Activated T-helper 2 cell treated with anti-CD3 and anti-CD28 coated beads, Interferon-gamma antibody, Interleukin-2, Interleukin-4, amounts not matched to agents 10 μg/mL and 5 μg/mL and 100 μg/mL, durations not matched to agents 14 hours and 24 hours and 36 hours (primary cell): ENCODE measurements around the gene MCF2L. TPM values are rescaled to one million over a fixed set of nuclear protein-coding genes. Genes with fewer than 3 reads are reported as not detected.

Source experiments
- DNase-seq: peaks from one replicate; pipeline ENCODE4 v3.0.0; 2021; ENCODE audit warnings: low spot score
- H3K27ac Mint-ChIP-seq: one replicate; pipeline ENCODE4 v1.8.0; 2021; ENCODE audit warnings: mixed read lengths
- H3K27me3 Mint-ChIP-seq: one replicate; pipeline ENCODE4 v1.8.0; 2021; ENCODE audit warnings: low read depth, mixed read lengths
- H3K36me3 Mint-ChIP-seq: one replicate; pipeline ENCODE4 v1.8.0; 2021; ENCODE audit warnings: low read depth, mixed read lengths
- H3K4me1 Mint-ChIP-seq: one replicate; pipeline ENCODE4 v1.8.0; 2021; ENCODE audit warnings: low read depth, mixed read lengths
- H3K4me3 Mint-ChIP-seq: one replicate; pipeline ENCODE4 v1.8.0; 2021; ENCODE audit warnings: low read depth, mild to moderate bottlenecking, moderate library complexity, mixed read lengths
- H3K9me3 Mint-ChIP-seq: one replicate; pipeline ENCODE4 v1.8.0; 2021; ENCODE audit warnings: mixed read lengths
- intact Hi-C: fragments of 100-400 bp; cut with micrococcal nuclease; formaldehyde crosslinking; loops from one replicate; pipeline ENCODE4 v1.15.1; 2023
- total RNA-seq: library from RNA; stranded (reverse); gene quantifications from 2 replicates; pipeline ENCODE4 v1.2.3, GENCODE V29; 2022

MCF2L gene
- total RNA-seq, 1 donor from 2014 or later, result 0.23 TPM

DNA sequence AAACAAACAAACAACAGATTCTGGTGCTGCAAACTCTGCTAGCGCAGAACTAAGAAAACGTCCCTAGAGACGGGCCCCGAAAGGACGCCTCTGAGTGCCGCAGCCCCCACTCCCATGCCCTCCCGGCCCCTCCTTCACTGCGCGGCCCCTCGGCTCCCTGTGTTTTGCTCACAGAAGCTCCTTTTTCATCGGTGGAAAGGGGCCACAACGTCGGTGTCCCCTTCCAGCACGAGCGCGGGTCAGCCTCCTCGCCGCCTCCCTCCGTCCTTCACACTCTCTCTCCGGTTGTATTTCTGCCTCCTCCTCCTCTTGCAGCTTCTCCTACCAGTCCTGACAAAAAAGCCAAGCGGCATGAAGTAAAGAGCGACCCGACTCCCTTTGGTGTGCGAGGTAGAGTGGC lies 121.8 kb downstream of the MCF2L start:
- Mint-ChIP-seq H3K27ac (no peak overlapping the region), H3K9me3 (no peaks in the 10 kb centered on the region), H3K4me1 (no peaks in the 10 kb centered on the region), H3K27me3 (no peaks in the 10 kb centered on the region), H3K4me3 (no peak overlapping the region), H3K36me3 (no peaks in the 10 kb centered on the region)
- DNase-seq, result no peak
- intact Hi-C loops, result no loop called here

DNA sequence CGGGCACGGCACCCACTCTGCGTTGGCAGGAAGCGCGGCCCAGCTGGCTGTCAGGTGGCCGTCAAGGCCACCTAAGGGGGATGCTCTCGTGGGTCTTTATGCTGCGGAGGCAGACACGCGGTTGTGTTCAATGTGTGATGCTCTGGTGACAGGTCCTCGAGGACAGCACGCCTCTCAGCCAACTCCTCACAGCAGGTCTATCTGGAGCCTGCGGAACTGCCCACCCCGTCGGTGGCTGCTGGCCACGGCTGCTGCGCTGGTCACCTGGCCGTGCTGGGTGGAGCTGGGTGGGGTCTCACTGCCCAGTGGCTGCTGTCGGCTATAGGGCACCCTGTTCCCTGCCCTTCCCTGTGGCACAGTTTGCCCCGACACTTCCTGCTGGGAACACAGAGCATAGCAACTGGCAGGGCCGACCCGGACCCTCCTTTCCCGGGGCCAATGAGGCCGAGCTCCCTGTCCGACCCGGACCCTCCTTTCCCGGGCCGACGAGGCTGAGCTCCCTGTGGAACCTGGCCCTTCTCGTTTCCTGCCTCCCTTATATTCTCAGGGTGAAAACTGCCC lies 122.3 kb downstream of the MCF2L start:
- H3K9me3 Mint-ChIP-seq, result no peaks in the 10 kb centered on the region
- no peaks in the 10 kb centered on the region for H3K27me3 Mint-ChIP-seq
- DNase-seq, result no peak
- H3K27ac Mint-ChIP-seq, result no peak overlapping the region
- no peaks in the 10 kb centered on the region for H3K36me3 Mint-ChIP-seq
- no peak overlapping the region for H3K4me3 Mint-ChIP-seq
- intact Hi-C loops, result no loop called here
- no peaks in the 10 kb centered on the region for H3K4me1 Mint-ChIP-seq

DNA sequence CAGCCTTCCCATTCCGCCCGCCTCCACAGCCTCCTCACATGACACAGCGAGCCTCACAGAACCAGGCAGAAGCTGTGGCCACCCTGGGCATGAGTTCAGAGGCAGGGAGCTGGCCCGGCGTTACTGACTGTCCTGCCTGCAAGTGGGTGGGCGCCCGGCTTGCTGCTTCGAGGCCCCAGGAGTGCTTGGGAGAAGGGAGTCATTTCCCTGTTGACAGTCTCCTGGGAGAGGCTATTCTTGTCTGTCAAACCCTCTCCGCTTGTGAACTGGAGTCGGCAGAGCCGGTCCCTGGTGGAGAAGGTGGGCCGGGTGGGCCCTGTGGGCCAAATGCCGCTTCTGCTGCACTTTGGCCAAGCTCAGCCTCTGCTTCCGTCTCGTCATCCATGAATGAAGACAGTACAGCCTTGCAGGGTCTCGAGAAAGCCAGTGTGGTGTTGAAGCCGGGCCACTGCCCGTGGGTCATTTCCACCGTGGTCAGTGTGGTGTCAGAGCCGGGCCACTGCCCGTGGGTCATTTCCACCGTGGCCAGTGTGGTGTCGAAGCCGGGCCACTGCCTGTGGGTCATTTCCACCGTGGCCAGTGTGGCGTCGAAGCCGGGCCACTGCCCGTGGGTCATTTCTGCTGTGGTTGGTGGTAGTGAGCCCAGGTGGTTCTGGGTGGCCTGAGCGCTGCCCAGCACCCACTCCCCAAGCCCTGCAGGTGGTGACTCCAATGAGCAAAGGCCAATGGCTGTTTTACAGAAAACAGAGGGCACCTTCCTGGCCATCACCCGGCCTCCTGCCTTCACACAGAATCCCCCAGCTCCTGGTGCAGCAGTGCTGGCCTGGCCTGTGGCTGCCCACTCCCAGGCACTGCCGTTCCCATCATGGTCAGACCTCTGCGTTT lies 123.1 kb downstream of the MCF2L start:
- H3K4me3 Mint-ChIP-seq, result no peak overlapping the region
- intact Hi-C loops, result no loop called here
- no peak for DNase-seq
- H3K27ac Mint-ChIP-seq, result no peak overlapping the region
- no peaks in the 10 kb centered on the region for H3K4me1 Mint-ChIP-seq
- no peaks in the 10 kb centered on the region for H3K27me3 Mint-ChIP-seq
- H3K36me3 Mint-ChIP-seq, result no peaks in the 10 kb centered on the region
- no peaks in the 10 kb centered on the region for H3K9me3 Mint-ChIP-seq

DNA sequence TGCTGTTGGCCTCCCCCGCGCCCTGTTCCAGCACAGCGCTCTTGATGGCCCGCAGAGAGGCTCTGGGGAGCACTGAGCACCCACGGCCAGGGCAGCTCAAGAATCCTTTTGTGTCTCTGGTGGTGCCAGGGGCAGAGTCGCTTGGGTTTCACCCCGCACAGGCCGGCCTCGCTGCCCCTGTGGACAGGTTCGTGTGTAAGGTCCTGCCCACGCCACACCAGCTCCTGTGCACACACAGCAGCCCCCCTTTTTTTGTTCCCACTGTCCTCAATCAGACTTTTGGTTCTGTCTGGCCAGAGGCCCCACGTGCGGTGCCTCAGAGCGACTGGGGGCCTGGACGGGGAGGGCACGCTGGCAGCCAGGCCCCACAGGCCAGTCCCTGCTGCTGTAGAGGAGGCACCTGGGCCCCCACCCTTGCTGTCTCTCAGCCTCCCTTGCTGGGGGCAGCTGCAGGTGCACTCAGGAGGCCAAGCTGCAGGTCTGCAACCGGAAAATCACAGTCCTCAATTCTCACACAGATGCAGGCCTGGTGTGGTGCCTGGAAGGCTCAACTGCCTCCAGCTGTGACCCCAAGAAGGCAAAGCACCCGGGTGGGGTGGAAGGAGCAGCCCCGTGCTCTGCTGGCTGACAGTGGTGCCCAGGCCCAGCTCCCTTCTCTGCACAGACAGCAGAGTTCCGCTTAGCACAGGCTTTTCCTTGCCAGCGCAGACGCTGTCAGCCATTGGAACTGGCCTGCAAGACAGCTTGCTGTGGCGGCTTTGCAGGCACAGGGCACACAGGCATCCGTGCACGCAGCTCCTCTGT lies 124.0 kb downstream of the MCF2L start:
- Mint-ChIP-seq H3K4me1 (no peaks in the 10 kb centered on the region), H3K4me3 (no peak overlapping the region), H3K27ac (no peak overlapping the region), H3K9me3 (no peaks in the 10 kb centered on the region), H3K27me3 (no peaks in the 10 kb centered on the region), H3K36me3 (no peaks in the 10 kb centered on the region)
- no peak for DNase-seq
- intact Hi-C loops, result no loop called here

DNA sequence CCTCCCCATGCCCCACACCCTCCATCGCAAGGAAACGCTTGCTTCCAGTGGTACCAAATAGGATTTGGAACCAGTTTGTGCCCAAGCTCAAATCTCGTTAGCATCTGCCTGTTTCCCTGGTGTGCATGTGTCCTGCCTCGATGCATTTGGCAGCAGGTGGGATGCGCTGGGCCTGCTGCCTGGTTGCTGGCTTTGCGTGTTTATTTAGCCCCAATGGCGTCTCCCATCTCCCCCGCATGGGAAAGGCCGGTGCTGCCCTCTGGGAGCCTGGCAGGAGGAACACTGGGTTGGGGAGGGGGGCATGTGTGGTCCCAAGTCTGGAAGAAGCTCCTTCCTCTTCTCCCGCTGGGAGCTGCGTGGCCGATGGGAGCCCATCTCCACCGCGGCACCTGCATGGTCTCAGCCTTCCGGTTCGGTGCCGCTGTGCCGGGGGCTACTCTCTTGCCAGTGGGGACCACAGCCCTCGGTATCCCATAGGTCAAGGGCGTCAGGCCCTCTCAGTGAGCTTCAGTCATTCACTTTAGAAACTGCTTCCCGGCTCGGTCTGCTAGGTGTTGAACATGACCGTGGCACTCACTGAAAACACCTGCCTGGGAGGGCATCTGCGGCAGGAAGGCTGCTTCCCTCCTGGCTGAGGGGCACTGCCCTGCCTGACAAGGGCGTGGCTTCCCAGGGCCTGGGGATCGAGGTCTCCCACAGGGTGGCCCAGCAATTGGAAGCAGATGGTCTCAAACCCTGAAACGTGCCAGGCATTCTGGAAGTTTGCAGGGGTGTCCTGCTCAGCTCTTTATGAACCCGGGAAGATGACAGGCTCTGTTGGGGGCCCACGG lies 124.8 kb downstream of the MCF2L start:
- H3K4me3 Mint-ChIP-seq, result no peak overlapping the region
- no peaks in the 10 kb centered on the region for H3K9me3 Mint-ChIP-seq
- DNase-seq, result no peak
- no peaks in the 10 kb centered on the region for H3K36me3 Mint-ChIP-seq
- H3K27ac Mint-ChIP-seq, result no peak overlapping the region
- no peaks in the 10 kb centered on the region for H3K4me1 Mint-ChIP-seq
- intact Hi-C loops, result no loop called here
- H3K27me3 Mint-ChIP-seq, result no peaks in the 10 kb centered on the region

DNA sequence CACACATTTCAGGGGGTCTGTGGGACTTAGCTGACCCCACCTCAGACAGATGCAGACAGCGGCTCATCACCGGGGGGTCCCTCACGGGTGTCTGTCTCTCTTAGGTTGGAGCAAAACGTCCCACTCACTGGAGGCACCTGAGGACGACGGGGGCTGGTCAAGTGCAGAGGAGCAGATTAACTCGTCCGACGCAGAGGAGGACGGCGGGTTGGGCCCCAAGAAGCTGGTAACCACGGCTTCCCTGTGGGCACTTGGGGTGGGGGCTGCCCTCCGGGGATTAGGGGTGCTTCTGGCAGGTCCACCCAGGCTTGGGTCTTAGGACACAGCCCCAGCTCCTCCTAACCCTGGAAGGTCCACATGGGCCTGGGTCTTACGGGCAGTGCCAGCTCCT lies 125.4 kb downstream of the MCF2L start:
- Mint-ChIP-seq H3K9me3 (no peaks in the 10 kb centered on the region), H3K36me3 (no peaks in the 10 kb centered on the region), H3K27me3 (no peaks in the 10 kb centered on the region), H3K4me3 (no peak overlapping the region), H3K4me1 (no peaks in the 10 kb centered on the region), H3K27ac (no peak overlapping the region)
- intact Hi-C loops, result no loop called here
- no peak for DNase-seq

DNA sequence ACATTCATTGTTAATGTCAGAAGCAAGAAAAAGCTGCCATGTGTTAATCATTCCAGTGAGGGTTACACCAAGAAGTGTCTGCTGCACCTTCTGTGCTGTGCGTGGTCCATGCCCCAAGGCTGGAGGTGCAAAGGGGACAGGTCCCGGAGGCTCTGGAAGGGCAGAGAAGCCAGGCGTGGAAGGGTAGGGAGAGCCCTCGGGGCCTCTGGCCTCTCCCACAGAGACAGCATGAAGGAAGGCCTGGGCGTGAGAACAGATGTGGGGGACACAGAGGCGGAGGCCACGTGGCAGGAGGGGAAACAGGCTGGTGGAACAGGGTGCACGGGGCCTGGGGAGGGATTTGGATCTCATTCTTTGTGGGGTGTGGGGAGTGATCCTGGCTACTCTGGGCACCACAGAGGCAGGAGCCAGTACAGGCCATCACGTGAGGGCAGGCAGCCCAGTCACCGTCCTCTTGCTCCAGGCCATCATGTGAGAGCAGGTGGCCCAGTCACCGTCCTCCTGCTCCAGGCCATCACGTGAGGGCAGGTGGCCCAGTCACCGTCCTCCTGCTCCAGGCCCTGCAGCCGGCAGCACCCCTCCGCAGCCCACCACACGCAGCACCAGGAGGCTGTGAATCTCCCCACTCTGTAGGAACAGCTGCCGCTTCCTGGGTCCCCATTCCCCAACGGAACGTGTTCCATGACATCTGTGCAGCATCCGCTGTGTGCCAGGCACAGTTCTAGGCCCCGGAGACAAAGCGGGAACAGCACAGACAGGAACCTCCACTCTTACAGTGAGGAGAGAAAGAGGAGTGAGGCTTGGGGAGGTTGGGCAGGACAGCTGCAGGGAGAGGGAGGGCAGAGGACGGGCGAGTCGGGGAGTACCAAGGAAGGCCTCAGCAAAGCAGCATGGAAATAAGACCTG lies 126.4 kb downstream of the MCF2L start:
- no peak for DNase-seq
- intact Hi-C loops, result no loop called here
- H3K27ac Mint-ChIP-seq, result no peak overlapping the region
- no peaks in the 10 kb centered on the region for H3K9me3 Mint-ChIP-seq
- no peak overlapping the region for H3K4me3 Mint-ChIP-seq
- no peaks in the 10 kb centered on the region for H3K4me1 Mint-ChIP-seq
- H3K36me3 Mint-ChIP-seq, result no peaks in the 10 kb centered on the region
- H3K27me3 Mint-ChIP-seq, result no peaks in the 10 kb centered on the region

DNA sequence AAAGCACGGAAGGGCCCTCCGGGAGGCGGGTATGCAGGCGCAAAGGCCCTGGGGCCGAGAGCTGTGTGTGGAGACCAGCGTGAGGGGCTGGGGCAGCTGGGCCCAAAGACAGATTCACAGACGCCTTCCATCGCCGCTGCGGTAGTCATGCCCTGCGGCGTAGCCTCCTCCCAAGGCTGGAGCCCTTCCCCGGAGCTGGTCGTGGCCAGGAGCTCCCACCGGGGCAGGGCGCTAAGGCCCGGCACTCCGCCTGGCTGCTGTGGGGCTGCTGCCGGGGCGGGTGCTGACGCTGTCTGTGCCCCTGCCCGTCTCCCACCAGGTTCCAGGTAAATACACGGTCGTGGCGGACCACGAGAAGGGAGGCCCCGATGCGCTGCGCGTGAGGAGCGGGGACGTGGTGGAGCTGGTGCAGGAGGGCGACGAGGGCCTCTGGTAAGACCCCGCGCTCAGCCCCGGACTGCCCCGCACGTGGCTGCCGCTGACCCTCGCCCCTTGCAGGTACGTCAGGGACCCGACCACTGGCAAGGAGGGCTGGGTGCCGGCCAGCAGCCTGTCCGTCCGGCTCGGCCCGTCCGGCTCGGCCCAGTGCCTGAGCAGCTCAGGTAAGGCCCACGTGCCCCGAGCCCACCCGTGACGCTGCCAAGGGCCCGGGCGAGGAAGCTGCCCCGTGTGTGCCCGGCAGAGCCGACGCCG lies 127.2 kb downstream of the MCF2L start:
- no peaks in the 10 kb centered on the region for H3K4me1 Mint-ChIP-seq
- no peaks in the 10 kb centered on the region for H3K27me3 Mint-ChIP-seq
- H3K27ac Mint-ChIP-seq, result no peak overlapping the region
- no peak overlapping the region for H3K4me3 Mint-ChIP-seq
- no peaks in the 10 kb centered on the region for H3K9me3 Mint-ChIP-seq
- intact Hi-C loops, result no loop called here
- DNase-seq, result no peak
- H3K36me3 Mint-ChIP-seq, result no peaks in the 10 kb centered on the region

DNA sequence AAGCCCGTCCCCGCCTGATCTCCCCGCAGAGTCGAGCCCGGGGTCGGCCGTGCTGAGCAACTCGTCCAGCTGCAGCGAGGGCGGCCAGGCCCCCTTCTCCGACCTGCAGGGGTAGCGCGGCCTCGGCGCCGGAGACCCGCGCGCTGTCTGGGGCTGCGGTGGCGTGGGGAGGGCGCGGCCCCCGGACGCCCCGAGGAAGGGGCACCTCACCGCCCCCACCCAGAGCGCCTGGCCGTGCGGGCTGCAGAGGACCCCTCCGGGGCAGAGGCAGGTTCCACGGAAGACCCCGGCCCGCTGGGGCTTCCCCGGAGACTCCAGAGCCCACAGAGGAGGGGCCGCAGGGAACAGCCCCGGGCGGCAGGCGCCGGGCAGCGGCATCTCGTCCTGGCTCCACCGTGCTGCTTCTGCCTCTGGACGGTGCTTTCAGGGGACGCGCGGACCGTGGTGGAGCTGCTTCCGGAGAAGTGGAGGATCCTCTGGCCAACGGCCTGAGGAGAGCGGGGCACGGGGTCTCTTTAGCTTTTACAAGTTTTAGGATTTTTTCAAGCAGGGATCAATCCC lies 127.8 kb downstream of the MCF2L start:
- no peaks in the 10 kb centered on the region for H3K27me3 Mint-ChIP-seq
- no peak overlapping the region for H3K27ac Mint-ChIP-seq
- H3K4me3 Mint-ChIP-seq, result no peak overlapping the region
- intact Hi-C loops, result no loop called here
- H3K9me3 Mint-ChIP-seq, result no peaks in the 10 kb centered on the region
- no peaks in the 10 kb centered on the region for H3K36me3 Mint-ChIP-seq
- no peaks in the 10 kb centered on the region for H3K4me1 Mint-ChIP-seq
- no peak for DNase-seq

DNA sequence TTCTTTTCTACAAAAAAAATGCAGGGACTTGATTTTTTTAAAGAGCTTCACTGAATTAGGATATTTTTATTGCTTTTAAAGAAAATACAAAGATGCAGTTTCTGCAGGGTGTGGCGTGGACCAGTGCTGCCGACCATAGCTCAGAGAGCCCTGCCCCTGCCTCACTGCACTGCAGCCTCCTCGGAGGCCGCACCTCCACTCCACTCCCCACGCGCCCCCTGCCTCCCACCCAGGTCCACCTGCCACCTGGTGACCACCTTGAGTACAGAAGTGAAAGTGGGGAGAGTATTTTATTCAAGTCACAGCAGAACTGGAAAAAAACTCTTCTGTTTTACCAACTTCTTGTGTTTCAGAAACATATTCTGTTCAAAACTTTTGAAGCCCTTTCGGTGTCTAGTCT lies 128.6 kb downstream of the MCF2L start:
- no peak overlapping the region for H3K4me3 Mint-ChIP-seq
- intact Hi-C loops, result no loop called here
- H3K27me3 Mint-ChIP-seq, result no peaks in the 10 kb centered on the region
- no peak overlapping the region for H3K27ac Mint-ChIP-seq
- H3K4me1 Mint-ChIP-seq, result no peaks in the 10 kb centered on the region
- no peaks in the 10 kb centered on the region for H3K36me3 Mint-ChIP-seq
- H3K9me3 Mint-ChIP-seq, result no peaks in the 10 kb centered on the region
- DNase-seq, result no peak

DNA sequence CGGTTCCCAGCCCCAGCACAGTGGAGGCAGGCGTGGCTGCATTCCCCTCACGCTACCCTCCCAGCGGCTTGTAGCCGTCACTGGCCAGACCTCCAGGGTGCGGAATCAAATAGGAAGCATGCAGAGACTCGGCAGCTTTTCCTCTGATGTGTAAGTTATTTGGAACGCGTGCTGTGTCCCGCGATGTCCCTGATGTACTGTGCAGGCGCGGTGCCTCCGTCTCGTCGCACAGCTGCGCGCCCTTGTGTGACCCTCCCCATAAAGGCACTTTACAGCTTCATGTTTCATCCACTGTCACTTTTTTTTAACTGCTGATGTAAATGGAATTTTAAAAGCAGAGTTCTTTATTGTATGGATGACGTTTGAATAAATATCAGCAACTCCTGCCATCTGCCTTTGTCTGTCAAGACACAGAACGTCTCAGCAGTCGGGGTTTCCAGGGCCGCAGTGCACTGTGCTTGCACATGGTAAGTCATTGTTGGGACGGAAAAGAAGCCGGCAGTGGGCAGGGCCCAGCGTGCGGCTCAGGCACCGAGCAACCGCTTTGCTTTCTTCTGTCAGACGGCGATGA lies 129.2 kb downstream of the MCF2L start:
- H3K36me3 Mint-ChIP-seq, result no peaks in the 10 kb centered on the region
- H3K9me3 Mint-ChIP-seq, result no peaks in the 10 kb centered on the region
- H3K27me3 Mint-ChIP-seq, result no peaks in the 10 kb centered on the region
- intact Hi-C loops, result no loop called here
- H3K4me1 Mint-ChIP-seq, result no peaks in the 10 kb centered on the region
- no peak overlapping the region for H3K27ac Mint-ChIP-seq
- no peak for DNase-seq
- H3K4me3 Mint-ChIP-seq, result no peak overlapping the region
